HEK293T (cell line): ENCODE results near the gene YAE1.

Source experiments
- CTCF ChIA-PET: fragments of 350-600 bp; formaldehyde crosslinking; extraction: SDS; loops from one replicate; lab custom pipeline; 2021; ENCODE audit warnings: antibody characterized with exemption, inconsistent platforms; lab: Yijun Ruan, JAX
- POLR2A ChIA-PET: fragments of 350-600 bp; formaldehyde crosslinking; extraction: SDS; loops from one replicate; lab custom pipeline; 2020; ENCODE audit warnings: antibody characterized with exemption, inconsistent platforms; lab: Yijun Ruan, JAX
- DNase-seq: peaks from one replicate; pipeline ENCODE4 v3.0.0; 2012; ENCODE audit warnings: mixed read lengths; ENCODE audit errors: extremely low spot score
- ARNT ChIP-seq: fragments of 450-650 bp; IDR thresholded peaks from 2 replicates; pipeline ENCODE4 v1.6.1; 2017; ENCODE audit warnings: mild to moderate bottlenecking
- BHLHE40 ChIP-seq: fragments of 450-650 bp; IDR thresholded peaks from 2 replicates; pipeline ENCODE4 v1.6.1; 2016; ENCODE audit warnings: mild to moderate bottlenecking, moderate library complexity, borderline replicate concordance
- CTBP1 ChIP-seq: fragments of 450-650 bp; IDR thresholded peaks from 2 replicates; pipeline ENCODE4 v1.6.1; 2016; ENCODE audit warnings: borderline replicate concordance
- ELF4 ChIP-seq: fragments of 450-650 bp; IDR thresholded peaks from 2 replicates; pipeline ENCODE4 v1.6.1; 2017; ENCODE audit warnings: antibody characterized with exemption
- FOXA1 ChIP-seq: fragments of 450-650 bp; IDR thresholded peaks from 2 replicates; pipeline ENCODE4 v1.6.1; 2016; ENCODE audit warnings: mild to moderate bottlenecking
- FOXK2 ChIP-seq: fragments of 450-650 bp; IDR thresholded peaks from 2 replicates; pipeline ENCODE4 v1.6.1; 2016; ENCODE audit warnings: mild to moderate bottlenecking
- FOXM1 ChIP-seq: fragments of 450-650 bp; IDR thresholded peaks from 2 replicates; pipeline ENCODE4 v1.6.1; 2017; ENCODE audit warnings: mild to moderate bottlenecking, borderline replicate concordance
- HDGF ChIP-seq: fragments of 450-650 bp; IDR thresholded peaks from 2 replicates; pipeline ENCODE4 v1.6.1; 2017; ENCODE audit warnings: antibody characterized with exemption, borderline replicate concordance
- L3MBTL2 ChIP-seq: fragments of 450-650 bp; conservative IDR thresholded peaks from 2 replicates; pipeline ENCODE4 v1.6.1; 2016; ENCODE audit warnings: mild to moderate bottlenecking
- LEF1 ChIP-seq: fragments of 450-650 bp; IDR thresholded peaks from 2 replicates; pipeline ENCODE4 v1.6.1; 2017; ENCODE audit warnings: mild to moderate bottlenecking, borderline replicate concordance
- NFRKB ChIP-seq: fragments of 450-650 bp; IDR thresholded peaks from 2 replicates; pipeline ENCODE4 v1.6.1; 2016; ENCODE audit warnings: mild to moderate bottlenecking, moderate library complexity
- SP1 ChIP-seq: fragments of 450-650 bp; IDR thresholded peaks from 2 replicates; pipeline ENCODE4 v1.6.1; 2017
- SUZ12 ChIP-seq: fragments of 450-650 bp; IDR thresholded peaks from 2 replicates; pipeline ENCODE4 v1.6.1; 2016; ENCODE audit warnings: mild to moderate bottlenecking
- TARDBP ChIP-seq: fragments of 450-650 bp; IDR thresholded peaks from 2 replicates; pipeline ENCODE4 v1.6.1; 2016
- ZNF384 ChIP-seq: fragments of 450-650 bp; IDR thresholded peaks from 2 replicates; pipeline ENCODE4 v1.6.1; 2016
- TF ChIP-seq, protein P1 (sequence below): fragments of 450-650 bp; IDR thresholded peaks from 2 replicates; pipeline ENCODE4 v1.6.1; 2016

YAE1 gene

DNA sequence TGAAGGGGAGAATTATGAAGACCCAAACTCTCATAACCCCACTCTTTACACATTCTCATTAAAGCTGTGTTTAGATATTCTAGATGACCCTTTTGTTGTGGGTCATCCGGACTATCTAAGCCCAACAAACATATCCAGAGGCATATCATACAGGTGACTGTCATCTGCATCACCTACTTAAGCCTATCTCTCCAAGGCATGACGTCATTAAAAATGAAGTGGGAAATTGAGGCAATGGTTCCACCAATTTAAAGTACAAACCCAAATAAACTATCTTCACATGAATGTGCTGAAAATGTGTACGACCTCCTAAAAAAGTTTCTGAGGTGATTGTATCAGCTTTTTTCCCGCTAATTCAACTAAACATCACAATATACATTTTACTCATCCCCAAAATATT, 52.7 kb downstream of the YAE1 start:
- POLR2A ChIA-PET, result no interaction called here

DNA sequence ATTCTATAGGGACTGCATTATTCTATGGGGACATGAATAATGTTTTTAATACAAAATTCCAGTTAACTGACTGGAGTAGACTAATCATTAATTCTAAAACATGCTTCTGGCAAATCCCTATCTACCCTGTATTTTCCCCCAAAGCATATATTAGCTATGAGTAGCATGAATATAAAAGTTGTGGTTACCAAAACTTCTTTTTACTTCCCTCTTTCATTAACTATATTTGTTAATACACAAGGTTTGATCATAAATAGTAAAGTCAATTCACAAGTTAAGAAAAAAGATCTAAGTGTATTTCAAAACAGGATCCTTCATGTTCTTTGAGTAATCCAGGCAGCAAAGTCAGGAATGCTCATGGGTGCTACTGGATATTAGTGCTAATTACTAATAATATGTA, 54.3 kb downstream of the YAE1 start:
- CTCF ChIA-PET, result no interaction called here
- TF ChIP-seq SUZ12, result no peak
- TF ChIP-seq L3MBTL2, result no peak
- no peak for TF ChIP-seq NFRKB
- TF ChIP-seq, protein P1, sequence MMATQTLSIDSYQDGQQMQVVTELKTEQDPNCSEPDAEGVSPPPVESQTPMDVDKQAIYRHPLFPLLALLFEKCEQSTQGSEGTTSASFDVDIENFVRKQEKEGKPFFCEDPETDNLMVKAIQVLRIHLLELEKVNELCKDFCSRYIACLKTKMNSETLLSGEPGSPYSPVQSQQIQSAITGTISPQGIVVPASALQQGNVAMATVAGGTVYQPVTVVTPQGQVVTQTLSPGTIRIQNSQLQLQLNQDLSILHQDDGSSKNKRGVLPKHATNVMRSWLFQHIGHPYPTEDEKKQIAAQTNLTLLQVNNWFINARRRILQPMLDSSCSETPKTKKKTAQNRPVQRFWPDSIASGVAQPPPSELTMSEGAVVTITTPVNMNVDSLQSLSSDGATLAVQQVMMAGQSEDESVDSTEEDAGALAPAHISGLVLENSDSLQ, result no peak
- no peak for TF ChIP-seq FOXK2
- TF ChIP-seq CTBP1, result no peak
- TF ChIP-seq ZNF384, result no peak
- no peak for TF ChIP-seq ELF4
- TF ChIP-seq ARNT, result no peak
- TF ChIP-seq LEF1, result no peak
- no peak for DNase-seq
- POLR2A ChIA-PET, result interaction anchor here (0.7 kb wide), 1 partner anchor 41 kb away, joined by 3 read pairs; no protein-coding TSS in a partner anchor

More for the DNA sequence above, 52.7 kb downstream of the YAE1 start:
- DNase-seq, result no peak
- TF ChIP-seq ARNT (no peak), CTBP1 (no peak), HDGF (no peak)
- CTCF ChIA-PET, result no interaction called here

DNA sequence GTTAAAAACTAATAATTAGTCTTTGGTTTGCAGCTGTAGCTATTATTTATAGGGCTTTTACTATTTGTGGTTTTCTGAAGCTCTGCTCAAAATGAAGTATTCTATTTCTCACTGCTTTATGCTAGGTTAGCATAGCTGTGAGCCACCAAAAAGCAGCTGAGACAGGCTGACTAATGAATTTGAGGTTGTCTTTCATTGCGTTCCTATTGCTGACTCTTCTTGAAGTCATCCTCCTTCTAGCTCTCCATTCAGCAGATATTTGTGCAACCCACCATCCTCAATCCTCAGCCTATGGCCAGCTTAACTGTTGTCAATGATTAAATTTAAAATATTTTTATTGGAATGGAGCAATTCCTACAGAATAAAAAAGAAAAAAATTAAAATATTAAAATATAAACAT, 55.1 kb downstream of the YAE1 start:
- no peak for TF ChIP-seq TARDBP
- TF ChIP-seq ELF4, result no peak
- no peak for TF ChIP-seq FOXA1
- no peak for TF ChIP-seq FOXM1
- TF ChIP-seq HDGF, result no peak
- TF ChIP-seq NFRKB, result no peak
- TF ChIP-seq, protein P1, result no peak
- no peak for TF ChIP-seq BHLHE40
- TF ChIP-seq LEF1, result no peak
- no peak for TF ChIP-seq ZNF384
- no peak for TF ChIP-seq SP1
- TF ChIP-seq ARNT, result no peak
- TF ChIP-seq L3MBTL2, result no peak
- TF ChIP-seq SUZ12, result no peak
- TF ChIP-seq FOXK2, result no peak
- POLR2A ChIA-PET, result interaction anchor here (0.8 kb wide), 1 partner anchor 112 kb away, joined by 3 read pairs; no protein-coding TSS in a partner anchor
- CTCF ChIA-PET, result no interaction called here
- no peak for DNase-seq

DNA sequence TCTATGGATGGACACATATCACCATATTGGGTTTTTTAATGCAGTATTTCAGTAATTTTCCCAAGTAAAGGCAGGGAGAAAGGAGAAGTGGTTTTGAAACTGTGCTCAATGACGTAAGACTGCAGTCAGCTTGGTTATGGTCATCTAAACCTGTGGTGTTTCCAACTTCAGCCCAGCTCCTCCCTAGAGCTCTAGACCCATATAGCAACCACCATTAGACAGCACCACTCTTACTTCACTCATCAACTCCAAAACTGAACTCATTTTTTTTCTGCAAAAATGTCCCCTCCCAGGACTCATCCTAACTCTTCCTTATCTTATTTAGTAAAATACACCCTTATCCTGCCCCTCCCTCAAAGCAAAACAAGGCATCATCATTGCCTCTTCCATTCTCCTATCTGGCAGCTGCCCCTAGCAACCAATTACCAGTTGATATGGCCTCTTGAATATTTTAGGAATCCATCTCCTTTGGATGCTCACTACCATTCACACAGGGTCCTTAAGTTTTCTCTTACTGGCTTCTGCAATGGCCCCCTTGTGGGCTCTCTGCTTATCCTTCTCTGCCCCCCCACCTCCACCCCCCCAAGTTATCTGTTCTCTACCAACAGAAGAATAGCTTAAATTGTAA, 55.7 kb downstream of the YAE1 start:
- DNase-seq, result no peak
- TF ChIP-seq FOXM1 (no peak), ELF4 (no peak), ARNT (no peak), SP1 (no peak), CTBP1 (no peak), LEF1 (no peak), ZNF384 (no peak), L3MBTL2 (no peak), FOXA1 (no peak), TARDBP (no peak), HDGF (no peak), FOXK2 (no peak), SUZ12 (no peak), NFRKB (no peak), BHLHE40 (no peak)
- TF ChIP-seq, protein P1, result no peak
- ChIA-PET POLR2A (interaction anchor here (0.8 to 2.0 kb wide), 7 partner anchors 10 to 111 kb away, joined by 3 to 14 read pairs (median 5); no protein-coding TSS in a partner anchor), CTCF (interaction anchor here (1.2 kb wide), 1 partner anchor 41 kb away, joined by 6 read pairs; no protein-coding TSS in a partner anchor)
